Spleen (tissue), 11 donors: ENCODE data around the gene FAM120A. TPM values are rescaled to one million over a fixed set of nuclear protein-coding genes. Genes with fewer than 3 reads are reported as not detected.

ENCODE experiments used
- DNase-seq: peaks from one replicate; pipeline ENCODE4 v3.0.0-alpha.2; 2020
- H3K27ac ChIP-seq, 8 donors: fragments of 200-600 bp; sonication (generic) in 7 of 8; 1 replicate in 4 of 8; 2 replicates in 4 of 8; pipeline versions ENCODE4 v1.5.0 to v1.8.0; 2016 to 2021; ENCODE audit warnings: inconsistent platforms in 4 of 8, mild to moderate bottlenecking in 4 of 8, moderate library complexity in 1 of 8
- H3K27me3 ChIP-seq, 7 donors: fragments of 200-600 bp; sonication (generic) in 6 of 7; replicated peaks in 1 of 7; 1 replicate in 4 of 7; 2 replicates in 3 of 7; pipeline versions ENCODE4 v1.5.0 to v1.8.0; 2016 to 2021; ENCODE audit warnings: inconsistent platforms in 3 of 7, mild to moderate bottlenecking in 1 of 7
- H3K36me3 ChIP-seq, 6 donors: fragments of 200-600 bp; sonication (generic) in 5 of 6; 1 replicate in 4 of 6; 2 replicates in 2 of 6; pipeline versions ENCODE4 v1.5.0 to v1.8.0; 2016 to 2021; ENCODE audit warnings: inconsistent platforms in 2 of 6
- H3K4me1 ChIP-seq, 6 donors: fragments of 200-600 bp; sonication (generic) in 5 of 6; 1 replicate in 3 of 6; 2 replicates in 3 of 6; pipeline versions ENCODE4 v1.5.0 to v1.8.0; 2016 to 2021; ENCODE audit warnings: inconsistent platforms in 3 of 6
- H3K4me3 ChIP-seq, 8 donors: fragments of 200-600 bp; sonication (generic) in 7 of 8; 1 replicate in 4 of 8; 2 replicates in 4 of 8; pipeline versions ENCODE4 v1.5.0 to v1.8.0; 2016 to 2021; ENCODE audit warnings: inconsistent platforms in 4 of 8, mild to moderate bottlenecking in 4 of 8, moderate library complexity in 2 of 8
- H3K9me3 ChIP-seq, 8 donors: fragments of 200-600 bp; sonication (generic) in 7 of 8; 1 replicate in 4 of 8; 2 replicates in 4 of 8; pipeline versions ENCODE4 v1.5.0 to v1.8.0; 2016 to 2021; ENCODE audit warnings: inconsistent platforms in 4 of 8
- POLR2A ChIP-seq, 3 donors: fragments of 450-650 bp; IDR thresholded peaks; one replicate each; pipeline ENCODE4 v1.5.1; 2017; ENCODE audit warnings: antibody characterized with exemption in 3 of 3, mild to moderate bottlenecking in 1 of 3
- POLR2AphosphoS5 ChIP-seq, 3 donors: sonication (generic); formaldehyde crosslinking; IDR thresholded peaks; one replicate each; pipeline ENCODE4 v1.5.1; 2017; ENCODE audit warnings: antibody characterized with exemption in 3 of 3
- WGBS, 5 donors: extraction: QIAGEN DNeasy Blood & Tissue Kit in 3 of 5; methylation state at CpG; one replicate each; pipeline versions ENCODE4 v1.1.5 to v1.1.7; 2013 to 2018; 5-methylcytosine and 5-hydroxymethylcytosine counted together
- intact Hi-C: fragments of 100-400 bp; cut with DNase I; formaldehyde crosslinking; loops from one replicate; pipeline ENCODE4 v1.15.0; 2023; ENCODE audit warnings: low total_unique reads
- polyA plus RNA-seq, 3 donors: library from polyadenylated mRNA; stranded (reverse); fragments of 200-250 nt; gene quantifications; one replicate each; pipeline ENCODE4 v1.2.1, GENCODE V29; 2013
- total RNA-seq, 7 donors: library from RNA; depleted of rRNA in 3 of 7; stranded (reverse); fragments of >200 nt in 3 of 7; fragmentation: NEBNext Ultra II Directional in 4 of 7; extraction: Animal tissue kit (Norgen Biotek cat#: 25700) in 4 of 7; gene quantifications; one replicate each; pipeline versions ENCODE4 v1.1.0 to v1.2.1, GENCODE V29; 2016 to 2021
- TF ChIP-seq, protein P1 (sequence below), 11 experiments: fragments of 200-600 bp in 7 of 11; fragments of 450-650 bp in 4 of 11; sonication (generic) in 4 of 11; IDR thresholded peaks in 8 of 11; conservative IDR thresholded peaks in 3 of 11; 1 replicate in 7 of 11; 2 replicates in 4 of 11; pipeline versions ENCODE4 v1.4.0 to v1.8.0; 2016 to 2021; ENCODE audit warnings: antibody characterized with exemption in 11 of 11, inconsistent platforms in 4 of 11, mild to moderate bottlenecking in 1 of 11
- donor health status: healthy with polysubstance abuse.
- donor health status: DM: no; HTN: no; CAD: no; lungs with moderate emphysema.
- donor health status: DM: no; HTN: no; CAD: no.
- donor health status: Bipolar disorder and iron deficiency.
- donor health status: healthy.
- donor health status: DM: no; HTN: no; CAD: no.
- donor health status: DM: yes; HTN: yes; CAD: no.

FAM120A gene
- total and polyA plus RNA-seq, 10 donors: 33.0 to 116 (median 102) TPM

DNA sequence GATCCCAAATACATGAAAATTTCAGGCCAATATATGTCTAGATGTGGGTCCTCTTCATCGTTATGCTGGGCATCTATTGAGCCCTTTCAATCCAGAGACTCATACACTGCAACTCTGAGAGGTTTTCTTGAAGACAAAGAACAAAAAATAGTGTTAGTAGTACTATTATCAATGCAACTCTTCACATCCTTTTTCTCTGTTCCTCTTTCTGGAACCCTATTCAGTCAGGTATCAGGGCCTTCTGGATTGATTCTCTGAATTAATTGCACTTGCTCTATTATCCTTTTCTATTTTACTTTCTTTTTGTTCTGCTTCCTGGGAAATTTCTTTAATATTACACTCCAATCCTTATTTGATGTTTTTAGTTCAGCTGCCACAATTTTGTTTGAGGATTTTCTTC, 18.5 kb upstream of the FAM120A start:
- no peak overlapping the region for H3K27ac ChIP-seq
- no peaks in the 10 kb centered on the region for H3K27me3 ChIP-seq
- 84 to 100% (median 91%) methylated on average over 1 of the region's 1 CpG for WGBS, 5 donors
- TF ChIP-seq, protein P1, sequence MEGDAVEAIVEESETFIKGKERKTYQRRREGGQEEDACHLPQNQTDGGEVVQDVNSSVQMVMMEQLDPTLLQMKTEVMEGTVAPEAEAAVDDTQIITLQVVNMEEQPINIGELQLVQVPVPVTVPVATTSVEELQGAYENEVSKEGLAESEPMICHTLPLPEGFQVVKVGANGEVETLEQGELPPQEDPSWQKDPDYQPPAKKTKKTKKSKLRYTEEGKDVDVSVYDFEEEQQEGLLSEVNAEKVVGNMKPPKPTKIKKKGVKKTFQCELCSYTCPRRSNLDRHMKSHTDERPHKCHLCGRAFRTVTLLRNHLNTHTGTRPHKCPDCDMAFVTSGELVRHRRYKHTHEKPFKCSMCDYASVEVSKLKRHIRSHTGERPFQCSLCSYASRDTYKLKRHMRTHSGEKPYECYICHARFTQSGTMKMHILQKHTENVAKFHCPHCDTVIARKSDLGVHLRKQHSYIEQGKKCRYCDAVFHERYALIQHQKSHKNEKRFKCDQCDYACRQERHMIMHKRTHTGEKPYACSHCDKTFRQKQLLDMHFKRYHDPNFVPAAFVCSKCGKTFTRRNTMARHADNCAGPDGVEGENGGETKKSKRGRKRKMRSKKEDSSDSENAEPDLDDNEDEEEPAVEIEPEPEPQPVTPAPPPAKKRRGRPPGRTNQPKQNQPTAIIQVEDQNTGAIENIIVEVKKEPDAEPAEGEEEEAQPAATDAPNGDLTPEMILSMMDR (IDR thresholded peaks at IDR 0.05 in 8 of 11, conservative IDR thresholded peaks at IDR 0.05 in 3 of 11): no peak
- no peak for TF ChIP-seq POLR2AphosphoS5 (IDR thresholded peaks at IDR 0.05)
- no peak for TF ChIP-seq POLR2A (IDR thresholded peaks at IDR 0.05)
- no peak for DNase-seq
- no peaks in the 10 kb centered on the region for H3K36me3 ChIP-seq
- peaks cover 0 to 9% (median 2%) of the 10 kb centered on the region in 6 donors for H3K4me1 ChIP-seq
- no peak overlapping the region for H3K4me3 ChIP-seq
- intact Hi-C loops: no loop called here
- no peaks in the 10 kb centered on the region for H3K9me3 ChIP-seq

DNA sequence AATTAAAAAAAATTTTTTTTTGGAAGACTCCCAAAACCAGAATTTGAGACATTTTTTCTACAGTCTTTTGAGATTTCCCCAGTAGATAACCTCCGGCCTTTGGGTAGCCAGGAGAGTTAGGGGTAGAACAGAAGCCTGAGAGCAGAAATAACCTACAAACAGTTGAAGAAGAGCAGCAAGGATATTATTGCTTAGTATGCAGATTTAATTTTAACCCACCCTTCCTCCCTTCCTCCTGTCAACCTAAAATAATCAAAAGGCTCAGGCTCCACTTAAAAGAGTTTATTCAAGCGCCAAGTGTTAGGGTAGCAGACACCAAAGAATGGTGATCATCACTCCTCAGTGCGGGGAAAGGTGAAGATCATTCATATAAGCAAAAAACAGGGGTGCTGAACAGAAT, 17.4 kb upstream of the FAM120A start:
- Histone ChIP-seq H3K27me3 (no peaks in the 10 kb centered on the region), H3K27ac (no peak overlapping the region), H3K9me3 (no peaks in the 10 kb centered on the region), H3K4me3 (no peak overlapping the region), H3K36me3 (no peaks in the 10 kb centered on the region), H3K4me1 (peaks cover 0 to 9% (median 2%) of the 10 kb centered on the region in 6 donors)
- TF ChIP-seq, protein P1 (IDR thresholded peaks at IDR 0.05 in 8 of 11, conservative IDR thresholded peaks at IDR 0.05 in 3 of 11): no peak
- TF ChIP-seq POLR2AphosphoS5 (IDR thresholded peaks at IDR 0.05) (no peak), POLR2A (IDR thresholded peaks at IDR 0.05) (no peak)
- WGBS, 5 donors: 73 to 87% (median 80%) methylated on average over 3 of the region's 3 CpGs
- no peak for DNase-seq
- intact Hi-C loops: no loop called here

DNA sequence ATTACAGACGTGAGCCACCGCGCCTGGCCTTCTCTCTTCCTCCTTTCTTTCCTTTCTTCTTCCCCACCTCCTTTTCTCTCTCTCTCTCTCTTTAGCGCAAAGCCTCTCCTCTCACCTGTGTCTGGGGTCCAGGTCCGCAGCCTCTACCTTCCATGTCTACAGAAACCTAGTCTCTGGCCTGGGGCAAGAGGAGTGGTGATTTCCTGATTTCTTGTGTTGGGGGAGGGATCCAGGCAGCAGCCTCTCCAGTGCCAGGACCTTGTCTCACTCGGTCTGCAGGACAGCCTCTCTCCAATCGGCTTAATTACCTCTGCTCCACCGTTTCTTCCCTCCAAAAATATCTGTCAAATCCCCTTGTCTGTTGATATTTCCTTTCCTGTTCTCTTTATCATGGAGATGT, 16.1 kb upstream of the FAM120A start:
- DNase-seq: no peak
- intact Hi-C loops: no loop called here
- 82 to 88% (median 85%) methylated on average over 8 of the region's 8 CpGs for WGBS, 5 donors
- H3K4me1 ChIP-seq: peaks cover 0 to 9% (median 2%) of the 10 kb centered on the region in 6 donors
- TF ChIP-seq, protein P1 (IDR thresholded peaks at IDR 0.05 in 8 of 11, conservative IDR thresholded peaks at IDR 0.05 in 3 of 11): no peak
- TF ChIP-seq POLR2AphosphoS5 (IDR thresholded peaks at IDR 0.05): no peak
- TF ChIP-seq POLR2A (IDR thresholded peaks at IDR 0.05): no peak
- no peaks in the 10 kb centered on the region for H3K9me3 ChIP-seq
- H3K4me3 ChIP-seq: no peak overlapping the region
- H3K36me3 ChIP-seq: no peaks in the 10 kb centered on the region
- no peaks in the 10 kb centered on the region for H3K27me3 ChIP-seq
- H3K27ac ChIP-seq: no peak overlapping the region

DNA sequence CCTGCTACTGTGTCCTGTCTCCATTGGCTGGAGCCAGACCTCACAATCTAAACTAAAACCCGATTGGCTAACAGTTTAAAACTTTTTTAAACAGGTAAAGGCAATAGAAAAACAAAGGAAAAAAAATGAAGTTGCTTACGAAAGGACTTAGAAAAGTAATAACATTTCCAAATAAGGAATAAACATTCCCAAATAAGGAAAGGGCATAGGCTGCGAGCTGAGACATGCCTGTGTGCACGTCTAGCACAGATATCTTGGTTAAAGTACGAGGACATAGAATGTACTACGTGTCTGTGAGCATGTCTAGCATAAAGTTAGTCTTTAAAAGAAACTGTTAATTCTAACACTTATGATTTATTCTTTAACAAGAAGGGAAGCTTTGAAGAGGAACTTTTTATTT, 15.3 kb upstream of the FAM120A start:
- 83 to 96% (median 93%) methylated on average over 6 of the region's 6 CpGs for WGBS, 5 donors
- H3K9me3 ChIP-seq: no peaks in the 10 kb centered on the region
- intact Hi-C loops: no loop called here
- TF ChIP-seq, protein P1 (IDR thresholded peaks at IDR 0.05 in 8 of 11, conservative IDR thresholded peaks at IDR 0.05 in 3 of 11): no peak
- H3K27ac ChIP-seq: no peak overlapping the region
- H3K4me1 ChIP-seq: peaks cover 0 to 9% (median 2%) of the 10 kb centered on the region in 6 donors
- no peak for DNase-seq
- H3K4me3 ChIP-seq: no peak overlapping the region
- no peaks in the 10 kb centered on the region for H3K27me3 ChIP-seq
- no peaks in the 10 kb centered on the region for H3K36me3 ChIP-seq
